Skeletal muscle satellite cell (primary cell): Measurements from ENCODE around the gene TMEM108.

Experiments used
- H3K27me3 ChIP-seq: 2 replicates; pipeline ENCODE4 v1.7.0; 2013; ENCODE audit warnings: low read length; ENCODE audit not compliant: control insufficient read depth, insufficient read depth
- H3K36me3 ChIP-seq: 2 replicates; pipeline ENCODE4 v1.7.0; 2013; ENCODE audit warnings: mild to moderate bottlenecking, control low read depth, low read length; ENCODE audit not compliant: insufficient read depth
- H3K4me1 ChIP-seq: 2 replicates; pipeline ENCODE4 v1.7.0; 2013; ENCODE audit warnings: low read length; ENCODE audit not compliant: control insufficient read depth, insufficient read depth
- H3K4me2 ChIP-seq: 2 replicates; pipeline ENCODE4 v1.7.0; 2013; ENCODE audit warnings: mild to moderate bottlenecking, low read length
- H3K4me3 ChIP-seq: 2 replicates; pipeline ENCODE4 v1.7.0; 2013; ENCODE audit warnings: low read length
- H3K9ac ChIP-seq: 2 replicates; pipeline ENCODE4 v1.7.0; 2013; ENCODE audit warnings: mild to moderate bottlenecking, low read depth, low read length, moderate library complexity
- H3K9me3 ChIP-seq: replicated peaks from 2 replicates; pipeline ENCODE4 v1.7.0; 2013; ENCODE audit warnings: mild to moderate bottlenecking, control low read depth, low read length

TMEM108 gene

GRCh38 chr3:133364704-133365103, 326.5 kb downstream of the TMEM108 start:
- Histone ChIP-seq H3K36me3 (no peaks in the 10 kb centered on the region), H3K4me2 (no peak overlapping the region), H3K27me3 (no peaks in the 10 kb centered on the region), H3K9ac (no peak overlapping the region), H3K9me3 (no peaks in the 10 kb centered on the region), H3K4me1 (no peaks in the 10 kb centered on the region), H3K4me3 (no peak overlapping the region)

DNA sequence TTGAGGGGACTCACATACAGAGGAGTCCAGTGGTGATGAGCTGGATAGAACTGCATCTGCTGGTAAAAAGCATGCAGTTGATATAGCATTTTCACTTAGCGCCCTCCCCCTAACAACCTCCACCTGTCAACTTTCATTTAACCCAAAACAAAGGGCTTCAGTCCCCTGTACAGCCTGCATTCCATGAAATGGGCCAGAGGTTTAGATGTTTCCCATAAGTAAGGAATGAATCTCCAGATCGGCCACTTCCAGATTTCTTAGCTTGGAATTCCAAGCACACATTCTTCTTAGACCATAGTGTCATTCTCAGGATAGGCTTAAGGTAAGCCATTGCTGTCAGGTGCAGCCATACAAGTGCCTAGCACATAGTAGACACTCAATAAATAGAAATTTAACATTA, 328.7 kb downstream of the TMEM108 start:
- Histone ChIP-seq H3K4me2 (no peak overlapping the region), H3K4me3 (no peak overlapping the region), H3K9ac (no peak overlapping the region), H3K36me3 (no peaks in the 10 kb centered on the region), H3K9me3 (no peaks in the 10 kb centered on the region), H3K27me3 (no peaks in the 10 kb centered on the region), H3K4me1 (no peaks in the 10 kb centered on the region)

- Histone ChIP-seq H3K9ac (no peak overlapping the region), H3K4me2 (no peak overlapping the region), H3K27me3 (no peaks in the 10 kb centered on the region), H3K4me1 (no peaks in the 10 kb centered on the region), H3K9me3 (no peaks in the 10 kb centered on the region), H3K36me3 (no peaks in the 10 kb centered on the region), H3K4me3 (no peak overlapping the region)
These were observed 329.2 kb downstream of the TMEM108 start for GRCh38 chr3:133367403-133367802.

DNA sequence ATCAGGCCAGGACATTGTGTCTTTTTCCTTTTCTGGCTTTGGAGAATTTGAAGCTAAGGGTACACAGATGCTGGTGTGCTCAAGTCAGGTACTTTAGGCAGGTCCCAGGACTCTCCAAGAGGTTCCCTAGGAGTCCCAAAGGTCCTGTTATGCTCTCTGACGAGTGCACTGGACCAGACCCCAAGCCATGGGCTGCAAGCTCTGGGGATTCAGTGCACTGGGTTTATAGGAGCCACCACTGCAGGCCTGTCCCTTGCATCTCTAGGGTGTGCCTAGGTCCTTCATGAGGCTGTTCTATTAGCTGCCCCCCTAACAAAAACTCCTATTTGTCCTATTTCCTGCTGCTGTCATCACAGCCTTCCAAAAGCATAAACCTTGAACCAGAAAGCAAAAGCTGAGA, 329.8 kb downstream of the TMEM108 start:
- Histone ChIP-seq H3K27me3 (no peaks in the 10 kb centered on the region), H3K9me3 (no peaks in the 10 kb centered on the region), H3K4me1 (no peaks in the 10 kb centered on the region), H3K4me2 (no peak overlapping the region), H3K4me3 (no peak overlapping the region), H3K36me3 (no peaks in the 10 kb centered on the region), H3K9ac (no peak overlapping the region)

GRCh38 chr3:133368371-133369067, 330.3 kb downstream of the TMEM108 start:
- Histone ChIP-seq H3K4me3 (no peak overlapping the region), H3K4me1 (no peaks in the 10 kb centered on the region), H3K4me2 (no peak overlapping the region), H3K9ac (no peak overlapping the region), H3K27me3 (no peaks in the 10 kb centered on the region), H3K36me3 (no peaks in the 10 kb centered on the region), H3K9me3 (no peaks in the 10 kb centered on the region)

GRCh38 chr3:133369068-133369440, 330.9 kb downstream of the TMEM108 start:
- no peaks in the 10 kb centered on the region for H3K4me1 ChIP-seq
- no peak overlapping the region for H3K4me2 ChIP-seq
- H3K9me3 ChIP-seq = no peaks in the 10 kb centered on the region
- H3K9ac ChIP-seq = no peak overlapping the region
- H3K27me3 ChIP-seq = no peaks in the 10 kb centered on the region
- H3K36me3 ChIP-seq = no peaks in the 10 kb centered on the region
- H3K4me3 ChIP-seq = no peak overlapping the region

DNA sequence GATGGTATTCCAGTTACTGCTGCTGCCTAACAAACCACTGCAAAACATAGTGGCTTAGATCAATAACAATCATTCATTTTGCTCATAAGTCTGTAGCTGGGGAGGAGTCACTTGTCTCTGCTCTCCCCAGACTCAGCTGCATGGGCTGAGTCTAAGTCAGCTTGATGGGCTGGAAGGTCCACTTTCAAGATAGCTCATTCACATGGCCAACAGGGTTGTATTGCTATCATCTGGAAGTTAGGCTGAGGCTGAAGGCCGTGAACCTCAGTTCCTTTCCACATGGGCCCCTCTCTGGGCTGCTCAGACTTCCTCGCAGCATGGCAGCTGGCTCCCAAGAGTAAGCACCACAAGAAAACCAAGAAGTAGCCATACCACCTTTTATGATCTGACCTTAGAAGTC, 333.0 kb downstream of the TMEM108 start:
- no peaks in the 10 kb centered on the region for H3K4me1 ChIP-seq
- H3K9ac ChIP-seq = no peak overlapping the region
- H3K4me3 ChIP-seq = no peak overlapping the region
- no peaks in the 10 kb centered on the region for H3K9me3 ChIP-seq
- no peak overlapping the region for H3K4me2 ChIP-seq
- H3K36me3 ChIP-seq = no peaks in the 10 kb centered on the region
- H3K27me3 ChIP-seq = no peaks in the 10 kb centered on the region

DNA sequence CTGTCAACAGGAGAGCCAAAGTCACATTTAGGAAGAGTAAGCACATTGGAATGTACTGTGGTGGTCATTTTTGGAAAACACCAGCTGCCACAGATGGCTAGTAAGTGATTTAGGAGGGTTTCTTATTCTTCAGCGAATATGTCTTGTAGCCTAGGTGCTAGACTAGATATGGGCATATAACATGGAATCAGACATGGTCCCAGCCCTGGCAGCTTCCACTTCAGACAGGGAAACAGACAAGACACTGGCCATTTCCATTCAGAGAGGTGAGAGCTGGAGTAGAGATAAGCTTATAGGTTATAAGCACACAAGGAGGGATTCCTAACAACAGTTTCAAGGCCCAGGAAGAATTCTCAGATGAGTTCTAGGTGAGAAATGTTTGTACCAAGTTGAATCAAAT, 333.5 kb downstream of the TMEM108 start:
- Histone ChIP-seq H3K36me3 (no peaks in the 10 kb centered on the region), H3K27me3 (no peaks in the 10 kb centered on the region), H3K4me2 (no peak overlapping the region), H3K4me3 (no peak overlapping the region), H3K9me3 (no peaks in the 10 kb centered on the region), H3K9ac (no peak overlapping the region), H3K4me1 (no peaks in the 10 kb centered on the region)

- Histone ChIP-seq H3K4me1 (no peaks in the 10 kb centered on the region), H3K4me2 (no peak overlapping the region), H3K9ac (no peak overlapping the region), H3K27me3 (no peaks in the 10 kb centered on the region), H3K4me3 (no peak overlapping the region), H3K9me3 (no peaks in the 10 kb centered on the region), H3K36me3 (no peaks in the 10 kb centered on the region)
These were observed 336.7 kb downstream of the TMEM108 start for GRCh38 chr3:133374708-133375402.

- no peaks in the 10 kb centered on the region for H3K4me1 ChIP-seq
- H3K9me3 ChIP-seq = no peaks in the 10 kb centered on the region
- no peaks in the 10 kb centered on the region for H3K36me3 ChIP-seq
- no peaks in the 10 kb centered on the region for H3K27me3 ChIP-seq
- H3K4me2 ChIP-seq = no peak overlapping the region
- H3K4me3 ChIP-seq = no peak overlapping the region
- no peak overlapping the region for H3K9ac ChIP-seq
These were observed 337.2 kb downstream of the TMEM108 start for GRCh38 chr3:133375403-133375745.

- no peaks in the 10 kb centered on the region for H3K36me3 ChIP-seq
- no peak overlapping the region for H3K4me2 ChIP-seq
- H3K9ac ChIP-seq = no peak overlapping the region
- no peaks in the 10 kb centered on the region for H3K9me3 ChIP-seq
- no peaks in the 10 kb centered on the region for H3K4me1 ChIP-seq
- no peaks in the 10 kb centered on the region for H3K27me3 ChIP-seq
- H3K4me3 ChIP-seq = no peak overlapping the region
These were observed 338.6 kb downstream of the TMEM108 start for GRCh38 chr3:133376810-133377209.

- no peaks in the 10 kb centered on the region for H3K9me3 ChIP-seq
- no peaks in the 10 kb centered on the region for H3K4me1 ChIP-seq
- no peaks in the 10 kb centered on the region for H3K27me3 ChIP-seq
- no peaks in the 10 kb centered on the region for H3K36me3 ChIP-seq
- no peak overlapping the region for H3K9ac ChIP-seq
- no peak overlapping the region for H3K4me3 ChIP-seq
- no peak overlapping the region for H3K4me2 ChIP-seq
These were observed 339.2 kb downstream of the TMEM108 start for GRCh38 chr3:133377396-133377795.
